Measurements from ENCODE around the gene EEF2K. TPM values are rescaled to one million over a fixed set of nuclear protein-coding genes. Genes with fewer than 3 reads are reported as not detected.

Gene EEF2K
- total and polyA plus RNA-seq, 2 of the 13 experiments (the other 11 are each of a cell fraction or from before 2014, with no cell fraction given): 22.0 to 23.8 TPM

GRCh38 chr16:22194707-22195444, 11.2 kb upstream of the EEF2K start:
- no peaks in the 10 kb centered on the region for H3K9me3 ChIP-seq (ENCODE audit: low read length)
- no peak for FAIRE-seq
- no peaks in the 10 kb centered on the region; a peak in 2 of 5 replicates for H3K27me3 ChIP-seq (ENCODE audit: control insufficient read depth in 1 of 2, insufficient read depth in 2 of 2, low read length in 2 of 2)
- peak overlapping the region; percentile 30; the same call in 1 of the 2 replicates for H3K4me2 ChIP-seq (ENCODE audit: low read depth, low read length)
- in situ Hi-C loops (cut with HindIII; ENCODE audit: extremely low pct_ligation_motif_present, low pct_unique_long_range_greater_than_20kb): loop anchor here (5.0 kb wide), 1 partner anchor 102 kb away; the partner anchor contains the start of gene POLR3E
- H3K4me3 ChIP-seq (replicated peaks in 1 of 3; ENCODE audit: insufficient read depth in 1 of 3, low read depth in 2 of 3, low read length in 3 of 3): no peak overlapping the region
- no peaks in the 10 kb centered on the region; a peak in 1 of 5 replicates for H3K36me3 ChIP-seq (replicated peaks in 1 of 2; ENCODE audit: control insufficient read depth in 1 of 2, insufficient read depth in 2 of 2, low read length in 2 of 2)
- BruUV-seq (replicated peaks): no TSS peak
- no peak for ATAC-seq
- peaks cover 74% of the 10 kb centered on the region for H3K4me1 ChIP-seq (ENCODE audit: insufficient read depth, low read length)
- 0 out of 2 replicates have a peak, but pooled peaks have one; percentile 39 for TF ChIP-seq ZNF776 (CRISPR knock-in tag; IDR thresholded peaks at IDR 0.05)
- no peak for TF ChIP-seq ZNF331 (CRISPR knock-in tag; IDR thresholded peaks at IDR 0.05)
- 0 out of 2 replicates have a peak, but pooled peaks have one; percentile 13 for TF ChIP-seq HIC2 (CRISPR knock-in tag; IDR thresholded peaks at IDR 0.05; ENCODE audit: low read depth)
- TF ChIP-seq GZF1 (CRISPR knock-in tag; IDR thresholded peaks at IDR 0.05): peak; percentile 39; the same call in 1 of the 2 replicates
- TF ChIP-seq THYN1 (CRISPR knock-in tag; IDR thresholded peaks at IDR 0.05; ENCODE audit: borderline replicate concordance, low read depth): no peak
- TF ChIP-seq NFE2 (CRISPR knock-in tag; IDR thresholded peaks at IDR 0.05): no peak
- 0 out of 2 replicates have a peak, but pooled peaks have one; percentile 15 for TF ChIP-seq ZFP82 (CRISPR knock-in tag; IDR thresholded peaks at IDR 0.05; ENCODE audit: borderline replicate concordance)
- TF ChIP-seq MED8 (CRISPR knock-in tag; IDR thresholded peaks at IDR 0.05; ENCODE audit: insufficient replicate concordance): peak; percentile 33
- TF ChIP-seq CAMTA2 (CRISPR knock-in tag; IDR thresholded peaks at IDR 0.05; ENCODE audit: borderline replicate concordance): 0 out of 2 replicates have a peak, but pooled peaks have one; percentile 45
- 0 out of 2 replicates have a peak, but pooled peaks have one; percentile 1 for TF ChIP-seq KDM5B (CRISPR knock-in tag; IDR thresholded peaks at IDR 0.05; ENCODE audit: borderline replicate concordance)
- peak; percentile 83 for TF ChIP-seq ZKSCAN1 (IDR thresholded peaks at IDR 0.05; ENCODE audit: low read length)
- 0 out of 2 replicates have a peak, but pooled peaks have one; percentile 0 for TF ChIP-seq ZBTB4 (CRISPR knock-in tag; IDR thresholded peaks at IDR 0.05; ENCODE audit: borderline replicate concordance)
- TF ChIP-seq SIN3A (IDR thresholded peaks at IDR 0.05; ENCODE audit: borderline replicate concordance, low read depth, low read length): 0 out of 2 replicates have a peak, but pooled peaks have one; percentile 7
- no peaks in the 10 kb centered on the region for H4K20me1 ChIP-seq (ENCODE audit: insufficient read depth, low read length)
- CTCF ChIA-PET (ENCODE audit: low intra/inter-chr PET ratio, low total read pairs): interaction anchor here (1.3 to 2.5 kb wide), 4 partner anchors 11 to 106 kb away, joined by 3 to 20 read pairs (median 5); partner anchors contain the start of gene POLR3E
- intact Hi-C loops (cut with micrococcal nuclease; ENCODE audit: unreplicated experiment): loop anchor here (1.0 to 5.0 kb wide), 2 partner anchors 102 to 177 kb away; partner anchors contain the start of genes CDR2 and POLR3E
- no peak overlapping the region for H3K9ac ChIP-seq (ENCODE audit: insufficient read depth, low read depth, low read length)
- peak overlapping the region; percentile 0 for H3K27ac ChIP-seq (ENCODE audit: extremely low read length, insufficient read depth, low read length)
- DNase-seq (ENCODE audit: low spot score): no peak
- no peaks in the 10 kb centered on the region for H3K79me2 ChIP-seq (ENCODE audit: insufficient read depth, low read length)
- 95% methylated on average over 9 of the region's 9 CpGs for WGBS (ENCODE audit: low lambda C conversion rate)
- POLR2A ChIA-PET: interaction anchor here (7.3 kb wide), 1 partner anchor 103 kb away, joined by 68 read pairs; the partner anchor contains the start of gene POLR3E
- H2AFZ ChIP-seq (ENCODE audit: low read length): no peak overlapping the region

Measured in HepG2 (cell line).